GM19372 (cell line): Measurements from ENCODE around the gene TRIM15.
"Not testable (repeated sequence)": the region's sequence is repeated elsewhere in the genome, so short reads cannot be mapped to it uniquely, and the experiment has no call there.

Experiments
- ATAC-seq: cut with Tn5 transposase; IDR thresholded peaks from one replicate; pipeline ENCODE4 v1.9.1; 2021; ENCODE audit warnings: mild to moderate bottlenecking, low read depth, moderate library complexity; ENCODE audit not compliant: unreplicated experiment

TRIM15 gene

GRCh38 chr6:30160785-30161531 is 2.4 kb upstream of the TRIM15 start, which contains the start of gene TRIM10:
TRIM10 (minus strand) TSS chr6:30161211; CDS start chr6:30160858, 353 bp downstream.
- no peak for ATAC-seq

- ATAC-seq, result no peak
Measured at GRCh38 chr6:30162265-30163089, 869 bp upstream of the TRIM15 start.

DNA sequence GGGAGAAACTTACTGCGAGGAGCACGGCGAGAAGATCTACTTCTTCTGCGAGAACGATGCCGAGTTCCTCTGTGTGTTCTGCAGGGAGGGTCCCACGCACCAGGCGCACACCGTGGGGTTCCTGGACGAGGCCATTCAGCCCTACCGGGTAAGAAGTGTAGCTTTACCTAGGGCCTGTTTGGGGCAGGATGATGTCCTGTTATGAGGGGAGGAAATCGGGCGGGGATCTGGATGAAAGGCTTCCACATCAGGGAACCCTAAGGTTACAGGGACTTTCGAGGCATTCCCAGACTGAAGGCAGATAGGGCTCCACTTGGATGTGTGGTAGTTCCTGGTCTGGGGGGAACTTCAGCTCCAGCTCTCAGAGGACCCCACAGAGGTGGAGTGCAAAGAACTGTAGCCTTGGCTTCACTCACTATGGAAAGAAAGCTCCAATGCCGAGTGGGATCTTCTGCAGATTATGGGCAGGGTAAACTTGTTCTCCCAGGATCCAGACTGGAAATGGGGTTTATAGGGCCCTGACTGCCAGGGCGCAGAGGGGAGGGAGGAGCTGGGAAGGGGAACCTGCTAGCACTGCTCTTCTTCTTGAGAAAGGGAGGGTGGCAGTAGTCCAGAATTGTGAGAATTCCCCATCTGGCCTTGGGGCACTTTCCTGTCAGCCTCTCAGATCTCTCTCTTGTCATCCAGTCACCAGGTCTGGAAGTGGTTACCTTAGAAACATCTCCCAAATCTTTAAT is 740 bp downstream of the TRIM15 start:
- no peak for ATAC-seq

DNA sequence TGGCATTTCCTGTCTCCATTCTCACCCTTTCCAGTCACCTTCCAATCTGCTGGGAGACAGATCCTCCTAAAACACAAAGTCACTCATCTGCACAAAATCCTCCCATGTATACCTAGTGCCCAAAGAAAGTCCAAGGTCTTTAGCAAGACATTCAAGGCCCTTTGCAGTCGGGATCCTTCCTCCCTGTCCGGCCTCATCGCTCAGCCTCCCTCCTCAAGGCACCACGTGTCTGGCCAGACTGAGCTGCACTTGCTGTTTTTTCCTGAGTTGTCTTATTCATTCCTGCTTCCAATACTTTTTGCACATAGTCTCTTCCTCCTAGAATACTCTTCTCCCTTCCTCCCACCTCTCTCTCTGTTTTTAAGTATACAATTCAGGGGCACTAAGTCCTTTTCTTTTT is 1.4 kb downstream of the TRIM15 start:
- no peak for ATAC-seq

DNA sequence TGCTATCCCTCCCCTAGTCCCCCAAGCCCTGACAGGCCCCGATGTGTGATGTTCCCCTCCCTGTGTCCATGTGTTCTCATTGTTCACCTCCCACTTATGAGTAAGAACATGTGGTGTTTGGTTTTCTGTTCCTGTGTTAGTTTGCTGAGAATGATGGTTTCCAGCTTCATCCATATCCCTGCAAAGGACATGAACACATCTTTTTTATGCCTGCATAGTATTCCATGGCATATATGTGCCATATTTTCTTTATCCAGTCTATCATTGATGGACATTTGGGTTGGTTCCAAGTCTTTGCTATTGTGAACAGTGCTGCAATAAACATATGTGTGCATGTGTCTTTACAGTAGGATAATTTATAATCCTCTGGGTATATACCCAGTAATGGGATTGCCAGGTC is 1.9 kb downstream of the TRIM15 start:
- ATAC-seq, result not testable (repeated sequence)

- ATAC-seq, result no peak
Measured at GRCh38 chr6:30167101-30167500, 3.8 kb downstream of the TRIM15 start.

DNA sequence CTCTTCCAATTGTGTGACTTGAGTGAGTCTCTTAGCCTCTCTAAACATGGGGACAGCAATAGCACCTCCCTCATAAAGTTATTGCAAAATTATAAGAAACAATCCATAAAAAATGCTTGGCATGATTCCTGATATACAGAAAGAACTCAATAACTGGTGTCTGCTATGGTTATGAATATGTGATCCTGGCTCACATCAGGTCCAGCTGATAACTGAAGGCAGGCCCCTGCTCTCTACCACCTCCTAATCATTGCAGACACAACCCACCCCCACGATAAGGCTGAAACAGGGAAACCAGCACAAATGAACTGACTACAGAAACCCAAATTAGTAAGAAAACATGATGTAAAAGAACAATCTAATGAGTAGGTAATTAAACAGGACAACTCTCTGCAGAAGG is 5.4 kb downstream of the TRIM15 start:
- ATAC-seq, result no peak

- ATAC-seq, result no peak
Measured at GRCh38 chr6:30169658-30170614, 6.6 kb downstream of the TRIM15 start.

DNA sequence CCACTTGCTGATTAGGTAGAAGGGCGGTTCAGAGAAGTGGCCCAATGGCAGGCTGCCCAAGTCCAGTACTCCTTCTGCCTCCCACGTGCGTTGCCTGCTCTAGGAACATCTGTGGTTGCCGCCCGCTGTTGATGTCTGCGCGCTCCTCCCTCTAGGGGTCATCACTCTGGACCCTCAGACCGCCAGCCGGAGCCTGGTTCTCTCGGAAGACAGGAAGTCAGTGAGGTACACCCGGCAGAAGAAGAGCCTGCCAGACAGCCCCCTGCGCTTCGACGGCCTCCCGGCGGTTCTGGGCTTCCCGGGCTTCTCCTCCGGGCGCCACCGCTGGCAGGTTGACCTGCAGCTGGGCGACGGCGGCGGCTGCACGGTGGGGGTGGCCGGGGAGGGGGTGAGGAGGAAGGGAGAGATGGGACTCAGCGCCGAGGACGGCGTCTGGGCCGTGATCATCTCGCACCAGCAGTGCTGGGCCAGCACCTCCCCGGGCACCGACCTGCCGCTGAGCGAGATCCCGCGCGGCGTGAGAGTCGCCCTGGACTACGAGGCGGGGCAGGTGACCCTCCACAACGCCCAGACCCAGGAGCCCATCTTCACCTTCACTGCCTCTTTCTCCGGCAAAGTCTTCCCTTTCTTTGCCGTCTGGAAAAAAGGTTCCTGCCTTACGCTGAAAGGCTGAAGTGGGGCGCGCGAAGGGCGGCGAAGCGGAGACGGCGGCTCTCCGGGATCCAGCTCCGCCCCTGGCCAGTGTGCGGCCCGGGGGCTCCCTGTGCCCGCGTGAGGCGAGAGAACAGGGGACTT is 8.5 kb downstream of the TRIM15 start:
- ATAC-seq, result no peak

DNA sequence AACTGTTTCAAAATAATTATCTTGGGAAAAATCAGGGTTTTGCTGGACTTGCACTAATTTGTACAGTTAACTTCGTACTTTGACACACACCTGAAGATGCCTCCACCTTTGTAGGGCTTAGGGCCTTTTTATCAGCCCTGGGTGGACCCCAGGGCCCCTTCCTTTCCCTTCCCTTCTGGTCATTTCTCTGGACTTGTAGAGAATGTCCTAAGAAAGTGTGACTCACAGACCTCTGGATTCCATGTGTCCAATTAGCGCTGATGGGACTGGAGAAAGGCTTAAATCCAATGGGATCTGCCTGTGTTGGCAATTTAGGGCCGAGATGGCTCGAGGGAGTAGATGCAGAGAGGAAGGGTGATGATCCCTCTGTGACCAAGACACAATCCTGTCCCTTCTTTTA is 9.3 kb downstream of the TRIM15 start:
- ATAC-seq, result no peak

- ATAC-seq, result no peak
Measured at GRCh38 chr6:30175765-30176164, 12.4 kb downstream of the TRIM15 start.

GRCh38 chr6:30178837-30179236 is 15.5 kb downstream of the TRIM15 start:
- no peak for ATAC-seq

- no peak for ATAC-seq
Measured at GRCh38 chr6:30180145-30180544, 16.8 kb downstream of the TRIM15 start.

DNA sequence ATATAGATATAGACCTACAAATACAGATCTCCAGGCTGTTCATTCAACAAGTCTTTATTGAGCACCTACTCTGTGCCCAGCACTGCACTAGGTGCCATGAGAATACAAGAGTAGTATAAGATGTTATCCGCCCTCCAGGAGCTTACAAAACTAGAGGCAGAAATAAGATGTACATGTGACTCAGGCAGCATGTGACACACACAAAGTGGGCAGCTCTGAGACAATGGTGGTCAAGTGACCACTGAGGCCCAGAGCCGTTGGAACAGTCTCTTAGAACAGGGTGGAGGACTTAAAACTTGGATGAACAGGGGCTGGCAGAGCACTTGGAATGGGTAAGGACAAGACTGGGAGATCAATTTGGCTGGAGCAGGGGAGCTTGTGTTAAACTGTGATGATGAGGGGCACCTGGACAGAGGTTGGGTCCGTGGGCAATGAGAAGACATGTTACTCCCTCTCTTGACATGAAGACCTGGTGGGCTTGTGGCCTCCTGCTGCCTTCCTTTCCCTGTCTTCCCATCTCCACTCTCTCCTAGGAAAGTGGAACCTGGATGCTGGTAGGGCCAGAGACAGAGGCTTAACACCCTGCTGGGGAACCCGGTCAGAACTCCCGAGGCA is 21.2 kb downstream of the TRIM15 start:
- no peak for ATAC-seq

GRCh38 chr6:30185846-30186484 is 22.6 kb downstream of the TRIM15 start:
- no peak for ATAC-seq

DNA sequence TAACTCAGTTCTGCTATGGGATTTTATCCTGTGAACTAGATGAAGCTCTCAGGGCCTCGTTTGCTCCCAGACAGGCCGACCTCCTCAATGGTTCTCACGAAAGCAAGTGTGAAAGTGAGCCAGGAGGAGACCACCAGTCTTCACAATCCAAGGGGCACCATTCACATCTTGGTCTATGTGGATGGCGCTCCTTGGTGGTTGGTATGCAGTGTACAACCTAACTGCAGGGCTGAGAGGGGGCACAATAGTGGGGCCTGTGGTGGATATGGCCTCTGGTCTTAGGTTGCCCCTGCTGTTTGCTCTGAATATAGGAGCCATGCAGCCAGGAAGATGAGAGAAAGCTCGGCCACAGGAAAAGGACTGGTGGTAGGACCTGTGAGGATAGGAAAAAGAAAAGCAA is 25.2 kb downstream of the TRIM15 start:
- no peak for ATAC-seq

DNA sequence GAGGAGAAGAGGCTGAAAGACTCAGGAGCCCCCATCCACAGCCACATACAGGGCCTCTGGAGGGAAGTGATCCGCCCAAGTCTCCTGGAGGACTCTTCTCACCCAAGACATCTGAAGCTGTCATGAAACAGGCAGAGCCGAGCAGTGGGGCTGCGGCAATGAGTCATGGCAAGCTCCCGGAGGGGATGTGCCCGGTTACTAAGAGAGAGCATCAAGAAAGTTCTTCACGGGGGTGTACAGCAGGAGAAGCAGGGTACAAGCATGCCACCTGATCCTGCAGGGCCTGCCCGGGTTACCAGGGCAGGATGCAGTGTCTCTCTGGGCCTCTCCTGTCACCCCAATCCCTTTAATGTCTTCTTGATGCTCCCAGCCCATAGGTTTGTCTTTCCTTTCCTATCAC is 28.7 kb downstream of the TRIM15 start:
- ATAC-seq, result no peak
